GM21423 (cell line): ENCODE data around the gene TBC1D16.
"Not testable (repeated sequence)": the region's sequence is repeated elsewhere in the genome, so short reads cannot be mapped to it uniquely, and the experiment has no call there.

Experiments
- ATAC-seq: cut with Tn5 transposase; IDR thresholded peaks from one replicate; pipeline ENCODE4 v1.9.1; 2021; ENCODE audit warnings: mild to moderate bottlenecking, moderate library complexity; ENCODE audit not compliant: unreplicated experiment

Gene TBC1D16

GRCh38 chr17:80006339-80006720 is 29.3 kb downstream of the TBC1D16 start:
- ATAC-seq: no peak

DNA sequence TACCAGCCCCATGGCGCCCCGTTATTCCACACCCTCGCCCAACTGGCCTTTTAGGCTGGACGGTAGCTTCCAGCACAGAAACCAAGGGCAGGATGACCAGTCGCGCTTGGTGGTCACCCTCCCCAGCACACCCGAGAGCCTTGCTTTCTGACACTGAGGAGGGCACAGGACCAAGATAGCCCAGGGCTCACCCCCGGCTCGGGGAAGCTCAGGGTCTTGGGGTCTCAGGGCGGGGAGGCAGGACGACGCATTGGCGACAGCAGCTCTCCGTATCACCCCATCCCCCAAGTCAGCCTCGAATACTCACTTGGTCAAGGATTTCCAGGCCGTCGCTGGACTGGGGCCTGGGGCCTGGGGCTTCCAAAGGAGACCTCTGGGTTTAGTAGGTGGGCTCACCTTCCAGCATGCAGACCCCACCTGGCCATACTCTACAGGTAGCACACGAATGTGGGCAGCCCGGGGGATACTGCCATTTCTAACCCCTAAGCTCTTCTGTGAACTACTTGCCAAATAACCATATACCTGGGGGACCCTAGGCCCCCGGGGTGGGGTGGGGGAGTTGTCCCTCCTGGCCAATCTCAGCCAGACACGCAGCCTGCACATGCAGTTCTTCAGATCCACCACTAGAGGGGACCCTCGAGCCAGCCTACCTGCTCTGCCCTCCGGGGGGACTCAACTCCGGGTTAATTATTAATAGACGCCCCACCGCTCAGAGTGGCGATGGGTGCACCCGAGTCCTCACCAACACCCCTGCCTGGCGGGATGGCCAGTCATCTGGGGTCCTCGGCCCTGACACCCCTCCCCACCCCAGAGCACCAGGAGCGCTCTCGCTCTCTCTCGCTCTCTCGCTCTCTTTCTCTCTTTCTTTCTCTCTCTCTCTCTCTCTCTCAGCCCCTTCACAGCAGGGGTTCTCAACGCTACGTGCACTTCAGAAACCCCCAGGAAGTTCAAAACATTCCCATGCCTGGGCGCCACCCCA is 30.0 kb downstream of the TBC1D16 start:
- ATAC-seq: no peak

DNA sequence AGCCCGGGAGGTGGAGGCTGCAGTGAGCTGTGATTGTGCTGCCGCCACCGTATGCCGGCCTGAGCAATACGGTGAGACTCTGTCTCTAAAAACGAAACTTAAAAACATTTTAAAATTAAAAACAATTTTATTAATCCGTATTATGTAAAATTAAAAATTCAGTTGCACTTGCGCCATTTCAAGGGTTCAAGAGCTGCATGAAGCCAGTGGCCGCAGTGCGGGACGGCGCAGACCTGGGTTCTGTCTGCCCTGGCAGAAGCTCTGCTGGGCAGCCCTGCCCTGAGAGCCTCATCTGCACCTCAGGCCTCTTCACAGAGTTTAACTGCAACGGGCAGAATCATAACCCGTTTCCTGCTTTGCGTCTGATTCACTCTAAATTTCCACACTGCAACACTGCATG is 31.7 kb downstream of the TBC1D16 start:
- ATAC-seq: no peak

GRCh38 chr17:80002690-80003490 is 32.8 kb downstream of the TBC1D16 start:
- no peak for ATAC-seq

GRCh38 chr17:80002070-80002641 is 33.5 kb downstream of the TBC1D16 start:
- ATAC-seq: no peak

GRCh38 chr17:80000981-80001775 is 34.5 kb downstream of the TBC1D16 start:
- no peak for ATAC-seq

- ATAC-seq: no peak
Observed at GRCh38 chr17:80000136-80000535, 35.5 kb downstream of the TBC1D16 start.

DNA sequence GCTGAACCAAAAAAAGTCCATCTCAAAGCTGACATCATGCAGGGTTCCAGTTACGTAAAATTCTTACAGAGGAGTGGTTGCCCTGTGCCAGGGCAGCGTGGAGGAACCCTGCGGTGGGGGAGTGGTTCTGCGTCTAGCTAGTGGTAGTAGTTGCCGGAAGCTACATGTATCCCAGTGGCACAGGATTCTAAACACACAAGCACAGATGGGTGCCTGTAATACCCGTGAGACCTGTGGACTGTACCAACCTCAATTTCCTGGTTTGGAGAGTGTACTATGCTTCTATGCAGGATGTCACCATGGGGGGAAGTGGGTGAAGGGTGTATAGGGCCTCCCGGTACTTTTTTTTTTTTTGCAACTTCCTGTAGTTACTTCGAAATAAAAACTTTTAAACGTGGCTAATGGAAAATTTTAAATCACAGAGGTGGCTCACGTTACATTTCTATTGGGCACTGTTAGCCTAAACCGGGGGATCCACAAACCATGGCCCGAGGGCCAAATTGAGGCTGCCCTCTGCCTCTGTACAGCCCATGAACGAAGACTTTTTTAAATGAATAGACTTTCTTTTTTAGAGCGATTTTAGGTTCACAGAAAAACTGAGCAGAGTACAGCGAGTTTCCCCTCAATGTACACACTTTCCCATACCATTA is 38.5 kb downstream of the TBC1D16 start:
- ATAC-seq: no peak

DNA sequence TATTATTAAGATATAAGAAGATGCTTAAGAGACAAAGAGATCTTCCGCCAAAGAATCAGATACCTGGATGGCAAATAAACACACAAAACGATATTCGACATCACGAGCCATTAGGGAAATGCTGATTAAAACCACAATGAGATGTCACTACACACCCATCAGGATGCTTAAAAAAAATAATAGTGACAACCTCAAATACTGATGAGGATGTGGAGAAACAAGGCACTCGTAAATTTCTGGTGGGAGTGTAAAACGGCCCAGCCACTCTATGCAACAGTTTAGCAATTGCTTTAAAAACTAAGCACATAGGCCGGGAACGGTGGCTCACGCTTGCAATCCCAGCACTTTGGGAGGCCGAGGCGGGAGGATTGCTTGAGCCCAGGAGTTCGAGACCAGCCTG is 39.4 kb downstream of the TBC1D16 start:
- no peak for ATAC-seq

DNA sequence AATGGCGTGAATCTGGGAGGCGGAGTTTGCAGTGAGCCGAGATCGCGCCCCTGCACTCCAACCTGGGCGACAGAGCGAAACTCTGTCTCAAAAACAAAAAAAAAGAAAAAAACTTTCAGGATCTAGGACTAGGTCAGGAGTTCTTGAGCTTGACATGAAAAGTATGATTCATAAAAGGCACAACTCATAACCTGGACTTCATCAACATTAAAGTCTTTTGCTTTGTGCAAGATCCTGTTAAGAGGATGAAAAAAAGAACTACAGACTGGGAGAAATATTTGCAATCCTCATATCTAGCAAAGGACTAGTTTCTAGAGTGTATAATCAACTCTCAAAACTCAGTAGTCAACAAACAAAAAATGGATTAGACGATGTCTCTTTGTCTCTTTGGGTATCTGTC is 40.0 kb downstream of the TBC1D16 start:
- ATAC-seq: no peak

DNA sequence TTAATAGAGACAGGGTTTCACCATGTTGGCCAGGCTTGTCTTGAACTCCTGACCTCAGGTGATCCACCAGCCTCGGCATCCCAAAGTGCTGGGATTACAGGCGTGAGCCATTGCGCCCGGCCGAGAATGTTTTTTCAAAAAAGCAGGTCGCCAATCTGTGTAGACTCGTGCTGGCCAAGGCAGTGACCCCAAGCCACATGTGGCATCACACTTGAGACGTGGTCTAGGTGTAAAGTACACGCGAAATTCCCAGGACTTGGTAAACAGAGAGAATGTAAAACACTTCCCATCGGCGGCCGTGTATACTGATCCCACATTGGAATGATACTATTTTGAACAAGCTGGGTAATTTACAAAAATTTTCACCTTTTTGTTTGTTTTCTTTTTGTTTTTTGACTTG is 41.1 kb downstream of the TBC1D16 start:
- no peak for ATAC-seq

DNA sequence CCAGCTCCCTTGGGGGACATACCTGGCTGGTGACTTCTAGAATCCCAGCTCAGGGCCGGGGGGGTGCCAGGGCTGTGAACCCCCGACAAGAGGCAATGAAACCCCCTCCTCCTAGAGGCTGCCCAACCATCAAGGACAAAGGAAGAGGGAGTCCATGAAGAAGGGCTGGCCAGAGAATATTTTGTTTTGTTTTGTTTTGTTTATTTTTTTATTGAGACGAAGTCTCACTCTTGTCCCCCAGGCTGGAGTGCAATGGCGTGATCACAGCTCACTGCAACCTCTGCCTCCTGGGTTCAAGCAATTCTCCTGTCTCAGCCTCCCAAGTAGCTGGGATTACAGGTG is 41.5 kb downstream of the TBC1D16 start:
- not testable (repeated sequence) for ATAC-seq

- no peak for ATAC-seq
Observed at GRCh38 chr17:79993390-79994227, 42.1 kb downstream of the TBC1D16 start.

GRCh38 chr17:79992649-79993389 is 42.9 kb downstream of the TBC1D16 start:
- ATAC-seq: no peak

DNA sequence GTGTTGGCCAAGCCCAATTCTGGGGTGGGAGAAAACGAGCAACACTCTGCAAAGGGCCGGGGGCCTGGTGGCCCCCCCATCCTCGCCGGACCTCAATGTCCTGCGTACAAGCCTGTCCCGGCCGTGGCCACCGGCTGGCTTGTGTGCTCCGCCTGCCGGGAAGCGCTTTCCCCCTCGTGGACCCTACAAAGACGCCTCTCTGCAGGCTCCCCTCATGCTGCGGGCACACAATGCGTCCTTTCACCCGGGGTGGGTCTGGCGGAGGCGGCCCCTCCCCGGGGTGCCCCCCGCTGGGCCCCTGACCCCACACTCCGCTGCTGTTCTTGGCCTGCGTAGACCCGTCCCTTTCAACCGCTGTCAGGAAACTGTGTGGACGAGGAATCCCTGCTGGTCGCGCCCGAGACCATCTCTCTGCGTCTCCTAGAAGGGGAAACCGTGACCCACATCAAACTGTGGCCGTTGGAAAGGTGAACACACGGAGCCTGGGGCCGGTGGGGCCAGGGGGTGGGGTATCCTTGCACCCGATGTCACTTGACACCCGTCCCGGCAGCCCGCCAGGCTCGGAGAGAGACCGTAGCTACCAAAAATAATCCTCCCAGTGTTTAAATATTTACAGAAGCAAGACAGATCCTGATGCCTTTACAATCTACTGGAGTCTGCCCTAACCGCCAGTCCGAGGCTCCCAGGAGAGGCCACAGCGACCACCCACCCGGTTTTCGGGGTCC is 43.6 kb downstream of the TBC1D16 start:
- ATAC-seq: no peak

DNA sequence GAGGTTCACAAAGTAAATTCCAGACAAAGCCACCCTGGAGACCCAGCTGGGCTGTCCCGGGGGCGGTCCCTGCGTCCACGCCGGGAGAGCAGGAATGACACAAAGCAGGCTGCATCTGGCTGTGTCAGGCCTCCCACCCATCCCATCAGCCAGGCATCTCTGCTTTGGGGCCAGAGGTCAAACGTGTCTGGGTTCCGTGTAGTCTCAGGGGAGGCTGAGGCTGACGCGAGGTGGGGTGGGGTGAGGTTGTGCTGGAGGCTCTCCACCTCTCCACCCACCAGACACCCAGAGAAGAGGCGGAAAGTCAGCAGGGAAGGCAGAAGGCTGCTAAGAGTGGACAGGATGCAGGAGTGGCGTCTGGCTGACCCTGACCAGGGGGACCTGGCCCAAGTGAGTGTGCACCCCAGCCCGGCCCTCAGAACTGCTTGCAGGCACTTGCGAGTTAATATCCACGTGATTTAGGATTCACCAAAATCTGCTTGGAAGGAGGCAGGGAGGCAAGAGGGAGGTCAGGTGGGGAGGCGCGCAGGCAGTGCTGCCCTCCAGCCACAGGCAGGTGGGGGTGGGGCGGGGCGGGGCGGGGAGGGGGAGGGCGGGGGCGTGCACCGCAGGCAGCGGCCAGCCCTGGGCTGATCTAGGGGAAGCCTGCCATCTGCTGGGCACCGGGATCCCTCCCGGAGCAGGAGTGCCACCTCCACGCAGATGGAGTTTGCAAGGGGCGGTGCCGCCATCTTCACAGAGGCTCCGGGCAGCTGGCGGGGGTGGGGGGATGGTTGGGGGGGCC is 44.3 kb downstream of the TBC1D16 start:
- ATAC-seq: no peak

- no peak for ATAC-seq
Observed at GRCh38 chr17:79990704-79991103, 45.0 kb downstream of the TBC1D16 start.
